WTC11 (cell line): ENCODE data around the gene MYL3.

Experiments
- AFF4 ChIP-seq: sonication (generic); formaldehyde crosslinking; IDR thresholded peaks from 2 replicates; pipeline ENCODE4 v1.8.1; 2023; ENCODE audit warnings: mild to moderate bottlenecking, missing genetic modification reagents, borderline replicate concordance
- ATF2 ChIP-seq: sonication (generic); formaldehyde crosslinking; IDR thresholded peaks from 2 replicates; pipeline ENCODE4 v1.8.1; 2022; ENCODE audit warnings: low read depth, missing genetic modification reagents, borderline replicate concordance
- ATF3 ChIP-seq: sonication (generic); formaldehyde crosslinking; conservative IDR thresholded peaks from 2 replicates; pipeline ENCODE4 v1.8.1; 2022; ENCODE audit warnings: mild to moderate bottlenecking, missing genetic modification reagents
- CREM ChIP-seq: sonication (generic); formaldehyde crosslinking; IDR thresholded peaks from 2 replicates; pipeline ENCODE4 v1.8.1; 2022; ENCODE audit warnings: mild to moderate bottlenecking, missing genetic modification reagents, moderate library complexity
- CTCF ChIP-seq: fragments of 200-600 bp; IDR thresholded peaks from 2 replicates; pipeline ENCODE4 v1.8.0; 2022; ENCODE audit warnings: antibody characterized with exemption
- ESRRA ChIP-seq: sonication (generic); formaldehyde crosslinking; IDR thresholded peaks from 2 replicates; pipeline ENCODE4 v1.8.1; 2022; ENCODE audit warnings: mild to moderate bottlenecking, missing genetic modification reagents, borderline replicate concordance
- ETV6 ChIP-seq: sonication (generic); formaldehyde crosslinking; IDR thresholded peaks from 2 replicates; pipeline ENCODE4 v1.8.1; 2022; ENCODE audit warnings: mild to moderate bottlenecking, missing genetic modification reagents
- HMGXB4 ChIP-seq: sonication (generic); formaldehyde crosslinking; IDR thresholded peaks from 2 replicates; pipeline ENCODE4 v1.8.1; 2023; ENCODE audit warnings: mild to moderate bottlenecking, moderate library complexity, missing genetic modification reagents
- IRF1 ChIP-seq: sonication (generic); formaldehyde crosslinking; IDR thresholded peaks from 2 replicates; pipeline ENCODE4 v1.8.0; 2023; ENCODE audit warnings: missing genetic modification reagents
- SP1 ChIP-seq: sonication (generic); formaldehyde crosslinking; conservative IDR thresholded peaks from 2 replicates; pipeline ENCODE4 v1.8.1; 2022; ENCODE audit warnings: missing genetic modification reagents
- STAT6 ChIP-seq: sonication (generic); formaldehyde crosslinking; conservative IDR thresholded peaks from 2 replicates; pipeline ENCODE4 v1.8.1; 2023; ENCODE audit warnings: mild to moderate bottlenecking, low read depth, missing genetic modification reagents, moderate library complexity
- TP53 ChIP-seq: sonication (generic); formaldehyde crosslinking; IDR thresholded peaks from 2 replicates; pipeline ENCODE4 v1.8.1; 2023; ENCODE audit warnings: mild to moderate bottlenecking, missing genetic modification reagents
- USF2 ChIP-seq: sonication (generic); formaldehyde crosslinking; IDR thresholded peaks from 2 replicates; pipeline ENCODE4 v1.8.1; 2023; ENCODE audit warnings: mild to moderate bottlenecking, missing genetic modification reagents, moderate library complexity

- no peak for TF ChIP-seq CTCF
- TF ChIP-seq SP1 (CRISPR knock-in tag), result no peak
- no peak for TF ChIP-seq AFF4 (CRISPR knock-in tag)
- TF ChIP-seq STAT6, result no peak
- TF ChIP-seq ATF2, result no peak
- no peak for TF ChIP-seq CREM (CRISPR knock-in tag)
- no peak for TF ChIP-seq IRF1 (CRISPR knock-in tag)
- TF ChIP-seq HMGXB4 (CRISPR knock-in tag), result no peak
- TF ChIP-seq ETV6 (CRISPR knock-in tag), result no peak
- TF ChIP-seq ESRRA (CRISPR knock-in tag), result no peak
- no peak for TF ChIP-seq ATF3 (CRISPR knock-in tag)
- no peak for TF ChIP-seq TP53
- TF ChIP-seq USF2 (CRISPR knock-in tag), result no peak
Observed at GRCh38 chr3:46868287-46868686, 5.0 kb upstream of the MYL3 start.
